Brain microvascular endothelial cell (primary cell): ENCODE measurements around the gene ZNF513.

Experiments
- DNase-seq: peaks from one replicate; pipeline ENCODE4 v3.0.0-alpha.2; 2020
- H3K27ac ChIP-seq: fragments of 250-450 bp; sonication (Bioruptor Pico); 2 replicates; pipeline ENCODE4 v1.5.1; 2020; ENCODE audit warnings: mild to moderate bottlenecking, moderate library complexity
- H3K27me3 ChIP-seq: fragments of 250-450 bp; sonication (Bioruptor Pico); replicated peaks from 2 replicates; pipeline ENCODE4 v1.5.1; 2020; ENCODE audit warnings: mild to moderate bottlenecking
- H3K36me3 ChIP-seq: fragments of 250-450 bp; sonication (Bioruptor Pico); replicated peaks from 2 replicates; pipeline ENCODE4 v1.5.1; 2020; ENCODE audit warnings: mild to moderate bottlenecking
- H3K4me3 ChIP-seq: 2 replicates; pipeline ENCODE4 v1.5.1; 2011; ENCODE audit warnings: low read depth, mild to moderate bottlenecking, control low read depth, low read length, moderate library complexity
- in situ Hi-C: cut with HindIII; loops from 2 replicates; pipeline ENCODE4 v1.10.0; 2017; ENCODE audit warnings: low sequenced_read_pairs, low pct_ligation_motif_present
- TF ChIP-seq, protein P1 (sequence below): IDR thresholded peaks from 2 replicates; pipeline ENCODE4 v1.5.1; 2011; ENCODE audit warnings: low read depth, mild to moderate bottlenecking, moderate library complexity, low read length, control low read depth, inconsistent platforms; ENCODE audit errors: missing control alignments

Gene ZNF513

GRCh38 chr2:27422958-27423357 lies 42.4 kb upstream of the ZNF513 start:
- TF ChIP-seq, protein P1, sequence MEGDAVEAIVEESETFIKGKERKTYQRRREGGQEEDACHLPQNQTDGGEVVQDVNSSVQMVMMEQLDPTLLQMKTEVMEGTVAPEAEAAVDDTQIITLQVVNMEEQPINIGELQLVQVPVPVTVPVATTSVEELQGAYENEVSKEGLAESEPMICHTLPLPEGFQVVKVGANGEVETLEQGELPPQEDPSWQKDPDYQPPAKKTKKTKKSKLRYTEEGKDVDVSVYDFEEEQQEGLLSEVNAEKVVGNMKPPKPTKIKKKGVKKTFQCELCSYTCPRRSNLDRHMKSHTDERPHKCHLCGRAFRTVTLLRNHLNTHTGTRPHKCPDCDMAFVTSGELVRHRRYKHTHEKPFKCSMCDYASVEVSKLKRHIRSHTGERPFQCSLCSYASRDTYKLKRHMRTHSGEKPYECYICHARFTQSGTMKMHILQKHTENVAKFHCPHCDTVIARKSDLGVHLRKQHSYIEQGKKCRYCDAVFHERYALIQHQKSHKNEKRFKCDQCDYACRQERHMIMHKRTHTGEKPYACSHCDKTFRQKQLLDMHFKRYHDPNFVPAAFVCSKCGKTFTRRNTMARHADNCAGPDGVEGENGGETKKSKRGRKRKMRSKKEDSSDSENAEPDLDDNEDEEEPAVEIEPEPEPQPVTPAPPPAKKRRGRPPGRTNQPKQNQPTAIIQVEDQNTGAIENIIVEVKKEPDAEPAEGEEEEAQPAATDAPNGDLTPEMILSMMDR, result no peak
- H3K27ac ChIP-seq, result no peak overlapping the region
- no peaks in the 10 kb centered on the region for H3K36me3 ChIP-seq
- DNase-seq, result no peak
- H3K4me3 ChIP-seq, result no peak overlapping the region
- in situ Hi-C loops, result no loop called here
- no peaks in the 10 kb centered on the region for H3K27me3 ChIP-seq

- in situ Hi-C loops, result no loop called here
- TF ChIP-seq, protein P1, result no peak
- DNase-seq, result no peak
Observed at GRCh38 chr2:27421660-27422250, 41.2 kb upstream of the ZNF513 start.

GRCh38 chr2:27420996-27421395 lies 40.5 kb upstream of the ZNF513 start:
- Histone ChIP-seq H3K27ac (no peak overlapping the region), H3K36me3 (no peaks in the 10 kb centered on the region), H3K27me3 (no peaks in the 10 kb centered on the region), H3K4me3 (no peak overlapping the region)
- TF ChIP-seq, protein P1, result no peak
- in situ Hi-C loops, result no loop called here
- no peak for DNase-seq

More at GRCh38 chr2:27421660-27422250, 41.2 kb upstream of the ZNF513 start:
- H3K27ac ChIP-seq, result no peak overlapping the region
- H3K27me3 ChIP-seq, result no peaks in the 10 kb centered on the region
- no peaks in the 10 kb centered on the region for H3K36me3 ChIP-seq
- no peak overlapping the region for H3K4me3 ChIP-seq

DNA sequence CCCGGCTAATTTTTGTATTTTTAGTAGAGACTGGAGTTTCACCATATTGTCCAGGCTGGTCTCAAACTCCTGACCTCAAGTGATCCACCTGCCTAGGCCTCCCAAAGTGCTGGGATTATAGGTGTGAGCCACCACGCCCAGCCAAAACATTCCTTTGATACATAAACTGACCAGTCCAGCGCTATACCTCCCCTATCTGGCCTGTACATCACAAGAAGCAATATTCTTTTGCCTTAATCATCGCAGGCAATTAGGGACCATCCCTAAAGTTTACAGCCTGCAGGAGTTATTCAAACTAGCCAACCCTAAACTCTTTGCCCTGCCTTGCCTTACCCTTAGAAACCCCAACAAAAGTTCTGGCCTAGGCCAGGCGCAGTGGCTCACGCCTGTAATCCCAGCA lies 35.6 kb upstream of the ZNF513 start:
- no peaks in the 10 kb centered on the region for H3K36me3 ChIP-seq
- DNase-seq, result no peak
- no peak overlapping the region for H3K27ac ChIP-seq
- in situ Hi-C loops, result no loop called here
- no peak overlapping the region for H3K4me3 ChIP-seq
- TF ChIP-seq, protein P1, result no peak
- H3K27me3 ChIP-seq, result no peaks in the 10 kb centered on the region

- Histone ChIP-seq H3K4me3 (no peak overlapping the region), H3K36me3 (no peaks in the 10 kb centered on the region), H3K27me3 (no peaks in the 10 kb centered on the region), H3K27ac (no peak overlapping the region)
- no peak for DNase-seq
- in situ Hi-C loops, result no loop called here
- TF ChIP-seq, protein P1, result no peak
Observed at GRCh38 chr2:27412419-27413152, 32.1 kb upstream of the ZNF513 start.
